K562 (cell line): Measurements from ENCODE around the gene HCAR2. TPM values are rescaled to one million over a fixed set of nuclear protein-coding genes. Genes with fewer than 3 reads are reported as not detected.

Source experiments
- CBX3 ChIP-seq, 2 experiments: IDR thresholded peaks; 1 replicate in 1 of 2; 2 replicates in 1 of 2; pipeline ENCODE4 v1.6.1; 2012; ENCODE audit warnings: inconsistent platforms in 2 of 2, low read length in 2 of 2, borderline replicate concordance in 1 of 2, control low read depth in 1 of 2
- CREB1 ChIP-seq, 2 experiments: sonication (generic) in 1 of 2; formaldehyde crosslinking in 1 of 2; IDR thresholded peaks; 2 replicates each; pipeline versions ENCODE4 v1.6.1 to v1.8.0; 2012 to 2022; ENCODE audit warnings: inconsistent platforms in 1 of 2, mild to moderate bottlenecking in 1 of 2, missing genetic modification reagents in 1 of 2, moderate library complexity in 1 of 2
- E2F5 ChIP-seq: sonication (generic); formaldehyde crosslinking; IDR thresholded peaks from 2 replicates; pipeline ENCODE4 v1.8.0; 2022; ENCODE audit warnings: mild to moderate bottlenecking, missing genetic modification reagents
- GMEB1 ChIP-seq: fragments of 250-450 bp; sonication (Bioruptor Pico); IDR thresholded peaks from 2 replicates; pipeline ENCODE4 v1.4.0; 2020; ENCODE audit warnings: mild to moderate bottlenecking
- GTF3C2 ChIP-seq: IDR thresholded peaks from 3 replicates; pipeline ENCODE4 v1.6.1; 2011; ENCODE audit warnings: borderline replicate concordance, mild to moderate bottlenecking, moderate library complexity; ENCODE audit not compliant: insufficient read length; ENCODE audit errors: extremely low read depth
- ILF3 ChIP-seq: fragments of 450-650 bp; IDR thresholded peaks from 2 replicates; pipeline ENCODE4 v1.6.1; 2018; ENCODE audit warnings: antibody characterized with exemption, mild to moderate bottlenecking, moderate library complexity, borderline replicate concordance
- MLLT1 ChIP-seq, 2 experiments: fragments of 450-650 bp; IDR thresholded peaks; 2 replicates each; pipeline ENCODE4 v1.6.1; 2016
- PHF20 ChIP-seq: fragments of 450-650 bp; IDR thresholded peaks from 2 replicates; pipeline ENCODE4 v1.6.1; 2018; ENCODE audit not compliant: partially characterized antibody
- PKNOX1 ChIP-seq: fragments of 450-650 bp; IDR thresholded peaks from 2 replicates; pipeline ENCODE4 v1.6.1; 2016
- RBM39 ChIP-seq: fragments of 200-400 bp; formaldehyde crosslinking; optimal IDR thresholded peaks from 2 replicates; pipeline ENCODE3; 2018; ENCODE audit warnings: low read depth, low read length
- SMARCC2 ChIP-seq: fragments of 450-650 bp; IDR thresholded peaks from 2 replicates; pipeline ENCODE4 v1.6.1; 2017; ENCODE audit warnings: antibody characterized with exemption, moderate library complexity, mild to moderate bottlenecking, low read depth
- SNAPC5 ChIP-seq: fragments of 250-450 bp; sonication (Bioruptor Pico); IDR thresholded peaks from 2 replicates; pipeline ENCODE4 v1.8.0; 2021; ENCODE audit warnings: moderate library complexity, mild to moderate bottlenecking, inconsistent platforms
- TOE1 ChIP-seq, 2 experiments: fragments of 450-650 bp in 1 of 2; sonication (generic) in 1 of 2; formaldehyde crosslinking in 1 of 2; IDR thresholded peaks; 2 replicates each; pipeline versions ENCODE4 v1.7.1 to v1.8.0; 2016 to 2022; ENCODE audit warnings: borderline replicate concordance in 2 of 2, mild to moderate bottlenecking in 2 of 2, antibody characterized with exemption in 1 of 2, inconsistent platforms in 1 of 2, low read depth in 1 of 2, missing genetic modification reagents in 1 of 2, moderate library complexity in 1 of 2
- USF1 ChIP-seq: sonication (generic); formaldehyde crosslinking; IDR thresholded peaks from 2 replicates; pipeline ENCODE4 v1.9.0; 2022; ENCODE audit warnings: mild to moderate bottlenecking, missing genetic modification reagents
- YY1 ChIP-seq, 3 experiments: IDR thresholded peaks; 2 replicates each; pipeline ENCODE4 v1.6.1; 2011; ENCODE audit warnings: low read length in 2 of 3, mild to moderate bottlenecking in 2 of 3, moderate library complexity in 2 of 3, borderline replicate concordance in 1 of 3, control low read depth in 1 of 3, low read depth in 1 of 3; ENCODE audit not compliant: insufficient read depth in 3 of 3, insufficient replicate concordance in 2 of 3, control insufficient read depth in 1 of 3, insufficient read length in 1 of 3; ENCODE audit errors: extremely low read depth in 1 of 3
- ZNF133 ChIP-seq: fragments of 250-450 bp; sonication (Bioruptor Pico); IDR thresholded peaks from 2 replicates; pipeline ENCODE4 v1.4.0; 2020; ENCODE audit warnings: mild to moderate bottlenecking
- ZNF699 ChIP-seq: fragments of 250-450 bp; sonication (Bioruptor Pico); IDR thresholded peaks from 2 replicates; pipeline ENCODE4 v1.8.0; 2021; ENCODE audit warnings: mild to moderate bottlenecking, moderate library complexity; ENCODE audit not compliant: insufficient replicate concordance
- polyA plus RNA-seq, 8 experiments: library from polyadenylated mRNA; depleted of rRNA in 4 of 8; stranded (reverse) in 5 of 8; unstranded in 3 of 8; fragments of >200 nt; fragmentation: Nextera tagmentation in 2 of 8; fragmentation: Illumina TruSeq in 1 of 8; extraction: Ambion mirVana in 2 of 8; extraction: Trizol in 1 of 8; gene quantifications; 2 replicates each; pipeline versions ENCODE4 v1.2.1 to v1.2.3, GENCODE V29; 2011 to 2014; ENCODE audit warnings: inconsistent platforms in 1 of 8, missing spikeins in 1 of 8
- total RNA-seq, 7 experiments: library from RNA; depleted of rRNA in 6 of 7; stranded (reverse); fragments of >200 nt in 6 of 7; fragmentation: Illumina TruSeq in 2 of 7; extraction: Trizol in 2 of 7; gene quantifications; 2 replicates each; pipeline versions ENCODE4 v1.2.1 to v1.2.3, GENCODE V29; 2011 to 2021; ENCODE audit warnings: low replicate concordance in 1 of 7

Gene HCAR2
- total and polyA plus RNA-seq, 9 of the 15 experiments (the other 6 are each of a cell fraction or from before 2014, with no cell fraction given): not detected

GRCh38 chr12:122740351-122740750 lies 37.2 kb upstream of the HCAR2 start (continued):
- TF ChIP-seq CBX3 (IDR thresholded peaks at IDR 0.05; ENCODE audit: borderline replicate concordance in 1 of 2, low read length in 2 of 2) (peak in 1 of 2 experiments; percentile 85; a peak in 1 of 3 replicates), YY1 (IDR thresholded peaks at IDR 0.05; ENCODE audit: borderline replicate concordance in 1 of 3, control insufficient read depth in 1 of 3, extremely low read depth in 1 of 3, insufficient read depth in 3 of 3, insufficient read length in 1 of 3, insufficient replicate concordance in 2 of 3, low read depth in 1 of 3, low read length in 2 of 3) (peak in 2 of 3 experiments; percentile 33 to 83), MLLT1 (IDR thresholded peaks at IDR 0.05) (no peak), ILF3 (no peak), ZNF699 (CRISPR knock-in tag) (no peak), PHF20 (no peak), SNAPC5 (no peak), PKNOX1 (peak; percentile 72), GMEB1 (CRISPR knock-in tag) (no peak), E2F5 (no peak), ZNF133 (CRISPR knock-in tag) (no peak), USF1 (no peak), SMARCC2 (no peak), TOE1 (IDR thresholded peaks at IDR 0.05; ENCODE audit: borderline replicate concordance) (no peak), TOE1 (CRISPR knock-in tag; IDR thresholded peaks at IDR 0.05; ENCODE audit: borderline replicate concordance, low read depth) (no peak), RBM39 (no peak), CREB1 (IDR thresholded peaks at IDR 0.05) (no peak), CREB1 (CRISPR knock-in tag; IDR thresholded peaks at IDR 0.05) (peak; percentile 52; the same call in 1 of the 2 replicates), GTF3C2 (no peak)
